HepG2 (cell line): ENCODE measurements around the gene ARHGEF40. TPM values are rescaled to one million over a fixed set of nuclear protein-coding genes. Genes with fewer than 3 reads are reported as not detected.

ENCODE experiments used
- SP140L ChIP-seq: sonication (generic); formaldehyde crosslinking; IDR thresholded peaks from 2 replicates; pipeline ENCODE4 v1.4.0; 2020; ENCODE audit warnings: missing genetic modification reagents, borderline replicate concordance
- SP4 ChIP-seq: sonication (generic); formaldehyde crosslinking; IDR thresholded peaks from 2 replicates; pipeline ENCODE4 v1.8.1; 2023; ENCODE audit warnings: mild to moderate bottlenecking, missing genetic modification reagents
- TBX2 ChIP-seq: sonication (generic); formaldehyde crosslinking; IDR thresholded peaks from 2 replicates; pipeline ENCODE4 v1.5.0; 2020; ENCODE audit warnings: missing genetic modification reagents, mild to moderate bottlenecking, borderline replicate concordance
- TMF1 ChIP-seq: sonication (generic); formaldehyde crosslinking; IDR thresholded peaks from 2 replicates; pipeline ENCODE4 v1.8.1; 2022; ENCODE audit warnings: low read depth, missing genetic modification reagents
- ZKSCAN8 ChIP-seq: IDR thresholded peaks from 2 replicates; pipeline ENCODE4 v1.6.1; 2016; ENCODE audit warnings: borderline replicate concordance, missing genetic modification reagents, missing compliant biosample characterization
- ZNF143 ChIP-seq: sonication (generic); formaldehyde crosslinking; IDR thresholded peaks from 2 replicates; pipeline ENCODE4 v1.4.0; 2020; ENCODE audit warnings: missing genetic modification reagents
- ZNF354B ChIP-seq: sonication (generic); formaldehyde crosslinking; IDR thresholded peaks from 2 replicates; pipeline ENCODE4 v1.8.0; 2022; ENCODE audit warnings: mild to moderate bottlenecking, missing genetic modification reagents
- ZSCAN29 ChIP-seq: sonication (generic); formaldehyde crosslinking; conservative IDR thresholded peaks from 2 replicates; pipeline ENCODE4 v1.4.0; 2020; ENCODE audit warnings: mild to moderate bottlenecking, missing genetic modification reagents
- polyA plus RNA-seq, 8 experiments: library from polyadenylated mRNA; depleted of rRNA in 3 of 8; stranded (reverse) in 7 of 8; unstranded in 1 of 8; fragments of >200 nt; fragmentation: Illumina TruSeq in 4 of 8; extraction: Trizol in 4 of 8; gene quantifications; 2 replicates each; pipeline versions ENCODE4 v1.2.1 to v1.2.3, GENCODE V29; 2011 to 2016; ENCODE audit warnings: low read depth in 4 of 8, missing spikeins in 1 of 8, mixed read lengths in 1 of 8; ENCODE audit not compliant: insufficient read depth in 1 of 8
- total RNA-seq, 5 experiments: library from RNA; depleted of rRNA; stranded (reverse); fragments of >200 nt; fragmentation: Illumina TruSeq; extraction: Trizol; gene quantifications; 2 replicates each; pipeline ENCODE4 v1.2.3, GENCODE V29; 2016; ENCODE audit warnings: low read depth in 1 of 5
- TF ChIP-seq, protein P1 (sequence below): sonication (generic); formaldehyde crosslinking; IDR thresholded peaks from 2 replicates; pipeline ENCODE4 v1.5.1; 2020; ENCODE audit warnings: missing genetic modification reagents, mild to moderate bottlenecking, borderline replicate concordance
- TF ChIP-seq, protein P2 (sequence below): sonication (generic); IDR thresholded peaks from 2 replicates; pipeline ENCODE4 v1.6.1; 2016; ENCODE audit warnings: low read depth, borderline replicate concordance
- TF ChIP-seq, protein P3 (sequence below): IDR thresholded peaks from 2 replicates; pipeline ENCODE4 v1.6.1; 2016; ENCODE audit warnings: missing compliant biosample characterization, missing genetic modification reagents, borderline replicate concordance
- TF ChIP-seq, protein P4 (sequence below): sonication (generic); formaldehyde crosslinking; IDR thresholded peaks from 2 replicates; pipeline ENCODE4 v1.8.1; 2023; ENCODE audit warnings: missing genetic modification reagents, inconsistent platforms, borderline replicate concordance
- TF ChIP-seq, protein P5 (sequence below): sonication (generic); formaldehyde crosslinking; IDR thresholded peaks from 2 replicates; pipeline ENCODE4 v1.4.0; 2020; ENCODE audit warnings: mild to moderate bottlenecking, missing genetic modification reagents
- TF ChIP-seq, protein P6 (sequence below), 2 experiments: sonication (generic) in 1 of 2; formaldehyde crosslinking in 1 of 2; IDR thresholded peaks; 2 replicates each; pipeline versions ENCODE4 v1.4.0 to v1.6.1; 2018 to 2020; ENCODE audit warnings: missing genetic modification reagents in 2 of 2, borderline replicate concordance in 1 of 2, low read depth in 1 of 2, mild to moderate bottlenecking in 1 of 2, missing biosample characterization in 1 of 2
- TF ChIP-seq, protein P7 (sequence below): sonication (generic); formaldehyde crosslinking; IDR thresholded peaks from 2 replicates; pipeline ENCODE4 v1.8.0; 2022; ENCODE audit warnings: mild to moderate bottlenecking, missing genetic modification reagents, moderate library complexity
- TF ChIP-seq, protein P8 (sequence below): sonication (generic); formaldehyde crosslinking; IDR thresholded peaks from 2 replicates; pipeline ENCODE4 v1.4.0; 2020; ENCODE audit warnings: missing genetic modification reagents

The ARHGEF40 gene
- total and polyA plus RNA-seq, 2 of the 13 experiments (the other 11 are each of a cell fraction or from before 2014, with no cell fraction given): 28.1 to 78.1 TPM

DNA sequence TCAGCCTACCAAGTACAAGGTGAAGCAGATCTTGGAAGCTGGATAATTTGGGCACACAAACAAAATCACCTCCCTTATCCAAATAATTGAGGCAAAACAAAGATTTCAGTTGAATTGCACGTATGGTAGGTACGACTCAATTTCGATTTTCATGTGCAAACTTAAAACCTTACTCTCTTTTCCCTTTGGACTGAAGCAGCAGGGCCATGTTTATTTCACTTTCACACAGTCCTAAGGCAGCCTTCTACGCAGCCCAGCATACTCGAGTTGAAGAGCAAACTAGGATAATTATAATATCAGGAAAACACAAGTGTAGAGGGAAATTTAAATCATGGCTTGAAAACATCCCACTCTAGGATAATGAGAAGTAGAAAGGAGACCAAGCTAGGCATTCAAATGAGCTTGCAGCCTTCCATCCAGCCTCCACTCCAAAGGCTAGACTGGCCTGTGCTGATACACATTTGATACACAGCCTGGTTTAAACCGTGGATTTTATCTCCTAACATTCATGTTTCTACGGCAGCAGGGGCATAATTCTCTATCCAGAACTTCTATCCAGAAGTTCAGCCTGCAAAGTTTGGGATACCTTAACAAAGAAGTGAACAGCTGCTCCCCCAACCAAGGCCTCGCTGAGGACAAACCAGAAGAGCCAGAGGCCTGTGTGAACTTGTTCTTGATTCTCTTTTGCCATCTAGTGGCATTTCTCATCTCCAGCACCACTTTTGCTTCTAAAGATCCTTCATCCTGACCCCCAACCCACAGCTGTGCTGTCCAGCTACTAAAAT is 30.3 kb upstream of the ARHGEF40 start (continued):
- TF ChIP-seq, protein P1, sequence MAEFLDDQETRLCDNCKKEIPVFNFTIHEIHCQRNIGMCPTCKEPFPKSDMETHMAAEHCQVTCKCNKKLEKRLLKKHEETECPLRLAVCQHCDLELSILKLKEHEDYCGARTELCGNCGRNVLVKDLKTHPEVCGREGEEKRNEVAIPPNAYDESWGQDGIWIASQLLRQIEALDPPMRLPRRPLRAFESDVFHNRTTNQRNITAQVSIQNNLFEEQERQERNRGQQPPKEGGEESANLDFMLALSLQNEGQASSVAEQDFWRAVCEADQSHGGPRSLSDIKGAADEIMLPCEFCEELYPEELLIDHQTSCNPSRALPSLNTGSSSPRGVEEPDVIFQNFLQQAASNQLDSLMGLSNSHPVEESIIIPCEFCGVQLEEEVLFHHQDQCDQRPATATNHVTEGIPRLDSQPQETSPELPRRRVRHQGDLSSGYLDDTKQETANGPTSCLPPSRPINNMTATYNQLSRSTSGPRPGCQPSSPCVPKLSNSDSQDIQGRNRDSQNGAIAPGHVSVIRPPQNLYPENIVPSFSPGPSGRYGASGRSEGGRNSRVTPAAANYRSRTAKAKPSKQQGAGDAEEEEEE (CRISPR knock-in tag): no peak
- TF ChIP-seq TBX2 (CRISPR knock-in tag): no peak
- TF ChIP-seq, protein P2, sequence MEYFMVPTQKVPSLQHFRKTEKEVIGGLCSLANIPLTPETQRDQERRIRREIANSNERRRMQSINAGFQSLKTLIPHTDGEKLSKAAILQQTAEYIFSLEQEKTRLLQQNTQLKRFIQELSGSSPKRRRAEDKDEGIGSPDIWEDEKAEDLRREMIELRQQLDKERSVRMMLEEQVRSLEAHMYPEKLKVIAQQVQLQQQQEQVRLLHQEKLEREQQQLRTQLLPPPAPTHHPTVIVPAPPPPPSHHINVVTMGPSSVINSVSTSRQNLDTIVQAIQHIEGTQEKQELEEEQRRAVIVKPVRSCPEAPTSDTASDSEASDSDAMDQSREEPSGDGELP: peak; percentile 68; the same call in 1 of the 2 replicates
- TF ChIP-seq, protein P3, sequence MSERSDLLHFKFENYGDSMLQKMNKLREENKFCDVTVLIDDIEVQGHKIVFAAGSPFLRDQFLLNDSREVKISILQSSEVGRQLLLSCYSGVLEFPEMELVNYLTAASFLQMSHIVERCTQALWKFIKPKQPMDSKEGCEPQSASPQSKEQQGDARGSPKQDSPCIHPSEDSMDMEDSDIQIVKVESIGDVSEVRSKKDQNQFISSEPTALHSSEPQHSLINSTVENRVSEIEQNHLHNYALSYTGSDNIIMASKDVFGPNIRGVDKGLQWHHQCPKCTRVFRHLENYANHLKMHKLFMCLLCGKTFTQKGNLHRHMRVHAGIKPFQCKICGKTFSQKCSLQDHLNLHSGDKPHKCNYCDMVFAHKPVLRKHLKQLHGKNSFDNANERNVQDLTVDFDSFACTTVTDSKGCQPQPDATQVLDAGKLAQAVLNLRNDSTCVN (CRISPR knock-in tag): peak; percentile 34; the same call in 1 of the 2 replicates
- TF ChIP-seq SP140L: no peak
- TF ChIP-seq SP4 (CRISPR knock-in tag): no peak
- TF ChIP-seq ZKSCAN8 (CRISPR knock-in tag): 0 out of 2 replicates have a peak, but pooled peaks have one; percentile 24
- no peak for TF ChIP-seq TMF1 (CRISPR knock-in tag)
- TF ChIP-seq, protein P4, sequence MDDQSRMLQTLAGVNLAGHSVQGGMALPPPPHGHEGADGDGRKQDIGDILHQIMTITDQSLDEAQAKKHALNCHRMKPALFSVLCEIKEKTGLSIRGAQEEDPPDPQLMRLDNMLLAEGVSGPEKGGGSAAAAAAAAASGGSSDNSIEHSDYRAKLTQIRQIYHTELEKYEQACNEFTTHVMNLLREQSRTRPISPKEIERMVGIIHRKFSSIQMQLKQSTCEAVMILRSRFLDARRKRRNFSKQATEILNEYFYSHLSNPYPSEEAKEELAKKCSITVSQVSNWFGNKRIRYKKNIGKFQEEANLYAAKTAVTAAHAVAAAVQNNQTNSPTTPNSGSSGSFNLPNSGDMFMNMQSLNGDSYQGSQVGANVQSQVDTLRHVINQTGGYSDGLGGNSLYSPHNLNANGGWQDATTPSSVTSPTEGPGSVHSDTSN: no peak
- TF ChIP-seq, protein P5, sequence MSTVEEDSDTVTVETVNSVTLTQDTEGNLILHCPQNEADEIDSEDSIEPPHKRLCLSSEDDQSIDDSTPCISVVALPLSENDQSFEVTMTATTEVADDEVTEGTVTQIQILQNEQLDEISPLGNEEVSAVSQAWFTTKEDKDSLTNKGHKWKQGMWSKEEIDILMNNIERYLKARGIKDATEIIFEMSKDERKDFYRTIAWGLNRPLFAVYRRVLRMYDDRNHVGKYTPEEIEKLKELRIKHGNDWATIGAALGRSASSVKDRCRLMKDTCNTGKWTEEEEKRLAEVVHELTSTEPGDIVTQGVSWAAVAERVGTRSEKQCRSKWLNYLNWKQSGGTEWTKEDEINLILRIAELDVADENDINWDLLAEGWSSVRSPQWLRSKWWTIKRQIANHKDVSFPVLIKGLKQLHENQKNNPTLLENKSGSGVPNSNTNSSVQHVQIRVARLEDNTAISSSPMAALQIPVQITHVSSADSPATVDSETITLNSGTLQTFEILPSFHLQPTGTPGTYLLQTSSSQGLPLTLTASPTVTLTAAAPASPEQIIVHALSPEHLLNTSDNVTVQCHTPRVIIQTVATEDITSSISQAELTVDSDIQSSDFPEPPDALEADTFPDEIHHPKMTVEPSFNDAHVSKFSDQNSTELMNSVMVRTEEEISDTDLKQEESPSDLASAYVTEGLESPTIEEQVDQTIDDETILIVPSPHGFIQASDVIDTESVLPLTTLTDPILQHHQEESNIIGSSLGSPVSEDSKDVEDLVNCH: no peak
- no peak for TF ChIP-seq ZSCAN29
- no peak for TF ChIP-seq ZNF143
- TF ChIP-seq, protein P6, sequence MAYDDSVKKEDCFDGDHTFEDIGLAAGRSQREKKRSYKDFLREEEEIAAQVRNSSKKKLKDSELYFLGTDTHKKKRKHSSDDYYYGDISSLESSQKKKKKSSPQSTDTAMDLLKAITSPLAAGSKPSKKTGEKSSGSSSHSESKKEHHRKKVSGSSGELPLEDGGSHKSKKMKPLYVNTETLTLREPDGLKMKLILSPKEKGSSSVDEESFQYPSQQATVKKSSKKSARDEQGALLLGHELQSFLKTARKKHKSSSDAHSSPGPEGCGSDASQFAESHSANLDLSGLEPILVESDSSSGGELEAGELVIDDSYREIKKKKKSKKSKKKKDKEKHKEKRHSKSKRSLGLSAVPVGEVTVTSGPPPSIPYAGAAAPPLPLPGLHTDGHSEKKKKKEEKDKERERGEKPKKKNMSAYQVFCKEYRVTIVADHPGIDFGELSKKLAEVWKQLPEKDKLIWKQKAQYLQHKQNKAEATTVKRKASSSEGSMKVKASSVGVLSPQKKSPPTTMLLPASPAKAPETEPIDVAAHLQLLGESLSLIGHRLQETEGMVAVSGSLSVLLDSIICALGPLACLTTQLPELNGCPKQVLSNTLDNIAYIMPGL (CRISPR knock-in tag; IDR thresholded peaks at IDR 0.05; ENCODE audit: borderline replicate concordance in 1 of 2, low read depth in 1 of 2): peak; percentile 50 to 57; a peak in 2 of 4 replicates
- no peak for TF ChIP-seq ZNF354B (CRISPR knock-in tag)
- TF ChIP-seq, protein P7, sequence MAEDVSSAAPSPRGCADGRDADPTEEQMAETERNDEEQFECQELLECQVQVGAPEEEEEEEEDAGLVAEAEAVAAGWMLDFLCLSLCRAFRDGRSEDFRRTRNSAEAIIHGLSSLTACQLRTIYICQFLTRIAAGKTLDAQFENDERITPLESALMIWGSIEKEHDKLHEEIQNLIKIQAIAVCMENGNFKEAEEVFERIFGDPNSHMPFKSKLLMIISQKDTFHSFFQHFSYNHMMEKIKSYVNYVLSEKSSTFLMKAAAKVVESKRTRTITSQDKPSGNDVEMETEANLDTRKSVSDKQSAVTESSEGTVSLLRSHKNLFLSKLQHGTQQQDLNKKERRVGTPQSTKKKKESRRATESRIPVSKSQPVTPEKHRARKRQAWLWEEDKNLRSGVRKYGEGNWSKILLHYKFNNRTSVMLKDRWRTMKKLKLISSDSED (CRISPR knock-in tag): no peak
- TF ChIP-seq, protein P8, sequence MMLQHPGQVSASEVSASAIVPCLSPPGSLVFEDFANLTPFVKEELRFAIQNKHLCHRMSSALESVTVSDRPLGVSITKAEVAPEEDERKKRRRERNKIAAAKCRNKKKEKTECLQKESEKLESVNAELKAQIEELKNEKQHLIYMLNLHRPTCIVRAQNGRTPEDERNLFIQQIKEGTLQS: no peak
